ENCODE data around the gene FUBP3.
A peak's percentile ranks its signal among the peaks of the same experiment; 100 is the strongest.

Gene FUBP3

GRCh38 chr9:130543859-130544258 is 35.5 kb upstream of the FUBP3 start:
- DNase-seq (ENCODE audit: low read depth) = no peak
- H3K4me3 ChIP-seq (ENCODE audit: low read length) = no peak overlapping the region
- TF ChIP-seq CTCF (conservative IDR thresholded peaks at IDR 0.05; ENCODE audit: low read length) = no peak

- no peak for TF ChIP-seq CTCF (conservative IDR thresholded peaks at IDR 0.05; ENCODE audit: low read length)
- DNase-seq (ENCODE audit: low read depth) = no peak
Measured at GRCh38 chr9:130544364-130544763, 35.0 kb upstream of the FUBP3 start.

GRCh38 chr9:130548103-130548502 is 31.3 kb upstream of the FUBP3 start:
- H3K4me3 ChIP-seq (ENCODE audit: low read length) = no peak overlapping the region
- no peak for TF ChIP-seq CTCF (conservative IDR thresholded peaks at IDR 0.05; ENCODE audit: low read length)
- DNase-seq (ENCODE audit: low read depth) = no peak

More at GRCh38 chr9:130544364-130544763, 35.0 kb upstream of the FUBP3 start:
- H3K4me3 ChIP-seq (ENCODE audit: low read length) = no peak overlapping the region

- H3K4me3 ChIP-seq (ENCODE audit: low read length) = no peak overlapping the region
- no peak for DNase-seq (ENCODE audit: low read depth)
Measured at GRCh38 chr9:130549093-130549735, 30.2 kb upstream of the FUBP3 start.

GRCh38 chr9:130554606-130555005 is 24.8 kb upstream of the FUBP3 start:
- H3K4me3 ChIP-seq (ENCODE audit: low read length) = no peak overlapping the region
- no peak for DNase-seq (ENCODE audit: low read depth)
- TF ChIP-seq CTCF (conservative IDR thresholded peaks at IDR 0.05; ENCODE audit: low read length) = no peak

More at GRCh38 chr9:130549093-130549735, 30.2 kb upstream of the FUBP3 start:
- no peak for TF ChIP-seq CTCF (conservative IDR thresholded peaks at IDR 0.05; ENCODE audit: low read length)

GRCh38 chr9:130555061-130555460 is 24.3 kb upstream of the FUBP3 start:
- no peak for TF ChIP-seq CTCF (conservative IDR thresholded peaks at IDR 0.05; ENCODE audit: low read length)
- H3K4me3 ChIP-seq (ENCODE audit: low read length) = no peak overlapping the region
- no peak for DNase-seq (ENCODE audit: low read depth)

GRCh38 chr9:130555968-130556367 is 23.4 kb upstream of the FUBP3 start:
- peak; percentile 20 for DNase-seq (ENCODE audit: low read depth)
- no peak for TF ChIP-seq CTCF (conservative IDR thresholded peaks at IDR 0.05; ENCODE audit: low read length)
- no peak overlapping the region for H3K4me3 ChIP-seq (ENCODE audit: low read length)

Data from AG10803 (cell line).